ACC112 (cell line): ENCODE data around the gene NXPH3.
"Not testable (repeated sequence)": the region's sequence is repeated elsewhere in the genome, so short reads cannot be mapped to it uniquely, and the experiment has no call there.

ENCODE experiments used
- H2AFZ ChIP-seq: fragments of 200-600 bp; sonication (generic); one replicate; pipeline ENCODE4 v1.6.0; 2017; ENCODE audit warnings: antibody characterized with exemption, low read length; ENCODE audit not compliant: unreplicated experiment
- H3K27ac ChIP-seq: fragments of 200-600 bp; sonication (generic); 2 replicates; pipeline ENCODE4 v1.5.1; 2014; ENCODE audit warnings: low read depth, mild to moderate bottlenecking, antibody characterized with exemption, low read length, moderate library complexity
- H3K27me3 ChIP-seq: fragments of 200-600 bp; sonication (generic); 2 replicates; pipeline ENCODE4 v1.6.1; 2014; ENCODE audit warnings: mild to moderate bottlenecking, antibody characterized with exemption, low read length, moderate library complexity, mixed read lengths; ENCODE audit not compliant: insufficient read depth
- H3K36me3 ChIP-seq: fragments of 200-600 bp; sonication (generic); 2 replicates; pipeline ENCODE4 v1.6.1; 2016; ENCODE audit warnings: mild to moderate bottlenecking, antibody characterized with exemption, low read length, moderate library complexity, mixed read lengths; ENCODE audit not compliant: insufficient read depth
- H3K4me1 ChIP-seq: fragments of 200-600 bp; sonication (generic); one replicate; pipeline ENCODE4 v1.6.1; 2016; ENCODE audit warnings: low read length, mixed read lengths; ENCODE audit not compliant: insufficient read depth, unreplicated experiment, control insufficient read depth
- H3K4me3 ChIP-seq: fragments of 200-600 bp; sonication (generic); 2 replicates; pipeline ENCODE4 v1.5.1; 2014; ENCODE audit warnings: mild to moderate bottlenecking, low read depth, low read length
- H3K79me2 ChIP-seq: fragments of 200-600 bp; sonication (generic); one replicate; pipeline ENCODE4 v1.6.0; 2016; ENCODE audit warnings: low read length; ENCODE audit not compliant: control insufficient read depth, unreplicated experiment, insufficient read depth

Gene NXPH3

GRCh38 chr17:49556223-49556943 is 19.3 kb upstream of the NXPH3 start:
- H3K4me1 ChIP-seq = no peaks in the 10 kb centered on the region

GRCh38 chr17:49557312-49558024 is 18.2 kb upstream of the NXPH3 start:
- no peaks in the 10 kb centered on the region for H3K36me3 ChIP-seq
- H2AFZ ChIP-seq = no peak overlapping the region
- no peak overlapping the region for H3K4me3 ChIP-seq
- H3K79me2 ChIP-seq = no peaks in the 10 kb centered on the region
- H3K4me1 ChIP-seq = no peaks in the 10 kb centered on the region
- no peaks in the 10 kb centered on the region for H3K27me3 ChIP-seq
- H3K27ac ChIP-seq = no peak overlapping the region

More at GRCh38 chr17:49556223-49556943, 19.3 kb upstream of the NXPH3 start:
- no peaks in the 10 kb centered on the region for H3K36me3 ChIP-seq
- H3K4me3 ChIP-seq = no peak overlapping the region
- H3K27me3 ChIP-seq = no peaks in the 10 kb centered on the region
- H3K79me2 ChIP-seq = no peaks in the 10 kb centered on the region
- H2AFZ ChIP-seq = no peak overlapping the region
- no peak overlapping the region for H3K27ac ChIP-seq

DNA sequence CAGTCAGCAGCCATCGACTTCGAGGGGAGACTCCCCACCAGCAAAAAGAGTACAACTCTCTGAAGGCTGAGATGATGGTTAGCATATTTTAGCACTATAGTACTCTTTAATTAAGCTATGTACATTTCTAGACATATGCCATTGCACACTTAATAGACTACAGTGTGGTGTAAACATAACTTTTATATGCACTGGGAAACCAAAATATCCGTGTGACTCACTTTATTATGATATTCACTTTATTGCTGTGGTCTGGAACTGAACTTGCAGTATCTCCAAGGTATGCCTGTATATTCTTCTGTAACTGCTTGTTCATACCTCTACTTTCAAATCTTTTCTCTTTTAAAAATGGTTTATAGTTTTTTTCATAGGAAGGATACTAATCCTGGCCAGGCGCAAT is 11.0 kb upstream of the NXPH3 start:
- no peaks in the 10 kb centered on the region for H3K27me3 ChIP-seq
- H3K4me1 ChIP-seq = peaks cover 14% of the 10 kb centered on the region
- no peak overlapping the region for H3K4me3 ChIP-seq
- H3K36me3 ChIP-seq = no peaks in the 10 kb centered on the region
- no peak overlapping the region for H3K27ac ChIP-seq
- H2AFZ ChIP-seq = no peak overlapping the region
- H3K79me2 ChIP-seq = no peaks in the 10 kb centered on the region

- no peaks in the 10 kb centered on the region for H3K36me3 ChIP-seq
- peak overlapping the region; percentile 30; the same call in 1 of the 2 replicates for H3K4me3 ChIP-seq
- H3K27me3 ChIP-seq = no peaks in the 10 kb centered on the region
- H3K4me1 ChIP-seq = peaks cover 14% of the 10 kb centered on the region
- no peak overlapping the region for H3K27ac ChIP-seq
- H2AFZ ChIP-seq = peak overlapping the region; percentile 13
- no peaks in the 10 kb centered on the region for H3K79me2 ChIP-seq
Measured at GRCh38 chr17:49565948-49566491, 9.7 kb upstream of the NXPH3 start.

DNA sequence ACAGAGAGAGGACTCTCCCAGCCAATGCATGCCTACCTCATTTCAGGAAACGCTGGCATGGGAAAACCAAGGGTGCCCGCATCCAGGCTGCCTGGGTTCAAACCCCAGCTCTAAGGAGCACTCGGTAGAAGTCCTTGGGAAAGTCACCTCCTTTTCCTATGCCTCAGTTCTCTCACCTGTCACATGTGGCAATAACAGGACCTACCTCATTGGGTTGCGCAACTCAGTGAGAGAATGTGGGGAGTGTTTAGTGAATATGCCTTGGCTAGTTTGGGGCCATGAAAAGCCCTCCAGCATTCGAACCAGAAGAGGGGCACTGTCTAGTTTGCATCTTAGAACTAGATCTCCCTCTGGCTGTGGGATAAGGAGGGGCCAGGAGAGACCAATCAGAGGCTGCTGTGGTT is 9.0 kb upstream of the NXPH3 start:
- no peaks in the 10 kb centered on the region for H3K36me3 ChIP-seq
- H3K4me3 ChIP-seq = no peak overlapping the region
- 0 out of 2 replicates have a peak, but pooled peaks cover 5% of the 10 kb centered on the region for H3K27me3 ChIP-seq
- no peaks in the 10 kb centered on the region for H3K79me2 ChIP-seq
- H2AFZ ChIP-seq = no peak overlapping the region
- H3K27ac ChIP-seq = no peak overlapping the region
- peaks cover 14% of the 10 kb centered on the region for H3K4me1 ChIP-seq

- Histone ChIP-seq H3K79me2 (no peaks in the 10 kb centered on the region), H3K36me3 (no peaks in the 10 kb centered on the region), H3K4me3 (no peak overlapping the region), H2AFZ (no peak overlapping the region), H3K27ac (no peak overlapping the region), H3K27me3 (peaks cover 5% of the 10 kb centered on the region; the same call in 1 of the 2 replicates), H3K4me1 (peaks cover 14% of the 10 kb centered on the region)
Measured at GRCh38 chr17:49567104-49567521, 8.6 kb upstream of the NXPH3 start.

DNA sequence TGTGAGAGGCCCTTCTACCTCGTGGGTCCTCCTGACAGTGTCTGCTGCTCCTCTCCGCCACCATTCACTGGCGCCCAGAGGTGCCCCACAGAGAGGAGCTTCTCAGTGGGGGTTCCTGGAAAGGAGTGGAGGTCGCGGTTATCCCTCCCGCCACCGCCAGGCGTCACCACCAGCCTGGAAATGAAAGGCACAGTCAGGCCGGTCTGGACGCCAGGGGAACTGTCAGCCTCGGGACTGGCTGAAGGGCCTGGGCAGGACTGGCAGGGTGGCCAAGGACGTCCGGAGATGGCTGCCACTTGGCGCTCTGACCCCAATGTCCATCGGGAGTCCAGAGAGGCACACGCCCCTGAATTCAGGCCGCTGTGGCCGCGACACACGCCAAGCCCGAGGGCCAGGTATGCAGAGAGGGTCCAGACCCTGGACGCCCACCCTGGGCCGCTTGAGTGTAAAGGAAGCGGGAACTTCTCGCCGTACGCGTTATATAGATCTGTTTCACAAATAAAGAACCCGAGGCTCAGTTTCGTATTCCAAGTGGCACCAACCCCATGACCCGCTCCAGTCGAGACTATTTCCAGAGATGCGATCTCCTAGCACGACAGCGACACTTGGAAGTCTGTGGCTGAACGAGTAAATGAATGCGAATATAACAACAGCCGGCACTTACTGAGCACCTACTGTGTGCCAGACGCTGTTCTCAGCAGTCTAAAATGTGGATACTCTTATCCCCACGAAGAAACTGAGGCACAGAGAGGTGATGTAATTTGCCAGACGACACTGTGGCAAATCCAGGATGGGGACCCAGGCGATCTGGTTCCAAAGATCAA is 7.6 kb upstream of the NXPH3 start:
- Histone ChIP-seq H2AFZ (peak overlapping the region; percentile 84), H3K4me3 (peak overlapping the region; percentile 72), H3K27me3 (peaks cover 12% of the 10 kb centered on the region; the same call in 1 of the 2 replicates), H3K79me2 (no peaks in the 10 kb centered on the region), H3K36me3 (no peaks in the 10 kb centered on the region), H3K27ac (no peak overlapping the region), H3K4me1 (peaks cover 14% of the 10 kb centered on the region)

GRCh38 chr17:49568695-49569047 is 7.0 kb upstream of the NXPH3 start:
- H2AFZ ChIP-seq = not testable (repeated sequence)

DNA sequence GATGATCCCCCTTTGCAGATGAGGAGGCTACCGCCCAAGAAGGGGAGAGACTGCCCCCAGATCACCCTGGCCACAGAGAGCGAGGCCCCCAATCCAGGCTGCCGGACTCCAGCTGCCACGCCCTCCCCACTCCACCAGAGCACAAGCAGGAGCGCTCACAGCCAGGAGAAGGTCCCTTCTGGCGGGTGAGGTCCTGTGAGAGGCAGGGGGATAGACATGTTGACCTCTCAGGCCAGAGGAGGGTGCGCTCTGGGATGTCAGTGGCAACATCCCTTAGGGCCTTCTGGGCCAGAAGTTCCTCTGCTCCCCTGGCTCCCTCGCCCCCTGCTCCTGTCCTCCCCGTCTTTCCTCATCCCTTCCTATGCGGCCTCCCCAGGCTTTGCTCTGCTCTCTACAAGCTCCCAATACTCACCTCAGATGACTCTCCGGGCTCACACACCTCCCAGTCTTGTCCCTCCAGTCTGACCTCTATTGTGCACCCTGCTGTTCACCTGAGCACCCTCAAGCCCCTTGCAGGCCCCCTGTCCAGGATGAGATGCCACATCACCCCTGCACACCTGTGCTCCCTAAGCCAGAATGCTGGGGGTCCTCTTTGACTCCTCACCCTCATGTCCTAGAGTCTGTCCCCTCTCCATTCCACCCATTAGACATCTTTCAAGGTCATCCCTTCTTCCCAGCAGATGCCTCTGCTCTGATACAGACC is 5.0 kb upstream of the NXPH3 start:
- no peak overlapping the region for H2AFZ ChIP-seq
- H3K27ac ChIP-seq = no peak overlapping the region
- peaks cover 17% of the 10 kb centered on the region; the same call in 1 of the 2 replicates for H3K27me3 ChIP-seq

More at GRCh38 chr17:49568695-49569047, 7.0 kb upstream of the NXPH3 start:
- H3K27ac ChIP-seq, H3K79me2 ChIP-seq, H3K36me3 ChIP-seq: not testable (repeated sequence)
- H3K27me3 ChIP-seq = peaks cover 16% of the 10 kb centered on the region; the same call in 1 of the 2 replicates
- peak overlapping the region; percentile 72 for H3K4me3 ChIP-seq
- H3K4me1 ChIP-seq = peaks cover 14% of the 10 kb centered on the region

DNA sequence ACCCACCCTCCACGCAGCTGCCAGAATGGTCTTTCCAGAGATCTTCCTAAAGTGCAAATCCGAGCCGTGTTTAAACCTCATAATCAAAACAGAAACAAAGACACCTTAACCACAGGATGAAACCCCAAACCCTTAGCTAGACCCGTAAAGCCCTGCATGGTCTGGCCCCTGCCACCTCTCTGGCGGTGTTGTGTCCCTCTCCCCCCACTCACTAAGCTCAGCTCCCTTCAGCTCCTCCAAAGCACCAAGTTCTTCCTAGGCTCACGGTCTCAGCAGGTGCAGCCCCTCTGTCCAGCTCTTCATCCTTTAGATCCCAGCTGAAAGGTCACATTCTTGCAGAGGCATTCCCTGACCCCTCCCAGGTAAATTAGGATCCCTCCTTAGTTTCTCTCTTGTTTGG is 4.4 kb upstream of the NXPH3 start:
- H3K79me2 ChIP-seq = no peaks in the 10 kb centered on the region
- H3K4me1 ChIP-seq = peaks cover 6% of the 10 kb centered on the region

More for the DNA sequence above, 5.0 kb upstream of the NXPH3 start:
- Histone ChIP-seq H3K79me2 (no peaks in the 10 kb centered on the region), H3K36me3 (no peaks in the 10 kb centered on the region), H3K4me3 (no peak overlapping the region), H3K4me1 (peaks cover 12% of the 10 kb centered on the region)

More for the DNA sequence above, 4.4 kb upstream of the NXPH3 start:
- H2AFZ ChIP-seq = no peak overlapping the region
- H3K36me3 ChIP-seq = no peaks in the 10 kb centered on the region
- H3K27ac ChIP-seq = no peak overlapping the region
- H3K27me3 ChIP-seq = peaks cover 17% of the 10 kb centered on the region; the same call in 1 of the 2 replicates
- H3K4me3 ChIP-seq = no peak overlapping the region
